HS-27A (cell line): ENCODE measurements around the gene BEAN1.

Source experiments
- DNase-seq: peaks from one replicate; pipeline ENCODE4 v3.0.0-alpha.2; 2012; ENCODE audit warnings: low read depth, missing footprints

The BEAN1 gene

DNA sequence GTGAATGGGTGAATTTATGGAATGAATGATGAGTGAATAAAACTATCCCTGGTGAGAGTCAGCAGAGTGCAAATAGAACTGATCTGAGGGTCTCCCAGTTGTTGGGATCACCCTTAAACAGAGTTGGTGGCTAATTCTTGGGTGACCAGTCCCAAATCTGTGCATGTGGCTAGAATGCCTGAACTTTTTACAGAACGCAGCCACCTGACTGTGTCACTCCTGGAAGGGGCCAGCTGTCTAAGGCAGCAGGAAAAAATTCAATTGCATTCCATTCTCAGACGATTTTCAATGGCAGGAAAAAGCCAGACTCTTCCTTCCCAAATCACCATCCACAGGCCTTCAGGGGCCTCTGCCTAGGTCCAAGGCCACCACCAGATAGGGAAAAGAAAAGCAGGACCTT, 43.5 kb downstream of the BEAN1 start:
- DNase-seq: no peak

DNA sequence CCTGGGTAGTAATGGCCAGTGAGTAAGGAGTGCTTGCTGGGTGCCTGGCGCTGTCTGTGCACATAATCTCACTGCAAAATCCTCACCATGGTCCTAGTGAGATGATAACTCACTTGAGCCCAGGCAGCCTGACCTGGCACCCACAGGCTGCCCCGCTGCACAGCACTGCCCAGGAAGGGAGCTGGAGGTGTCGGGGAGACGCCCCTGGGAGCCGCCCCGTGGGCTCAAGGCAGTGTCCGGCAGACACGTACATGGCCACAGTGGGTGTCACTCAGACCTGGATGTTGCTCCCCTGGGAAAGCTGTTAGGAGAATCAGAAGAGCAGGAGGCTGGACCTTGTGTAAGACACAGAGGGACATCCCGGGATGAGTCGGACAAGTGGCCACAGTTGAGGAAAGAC, 44.2 kb downstream of the BEAN1 start:
- no peak for DNase-seq

DNA sequence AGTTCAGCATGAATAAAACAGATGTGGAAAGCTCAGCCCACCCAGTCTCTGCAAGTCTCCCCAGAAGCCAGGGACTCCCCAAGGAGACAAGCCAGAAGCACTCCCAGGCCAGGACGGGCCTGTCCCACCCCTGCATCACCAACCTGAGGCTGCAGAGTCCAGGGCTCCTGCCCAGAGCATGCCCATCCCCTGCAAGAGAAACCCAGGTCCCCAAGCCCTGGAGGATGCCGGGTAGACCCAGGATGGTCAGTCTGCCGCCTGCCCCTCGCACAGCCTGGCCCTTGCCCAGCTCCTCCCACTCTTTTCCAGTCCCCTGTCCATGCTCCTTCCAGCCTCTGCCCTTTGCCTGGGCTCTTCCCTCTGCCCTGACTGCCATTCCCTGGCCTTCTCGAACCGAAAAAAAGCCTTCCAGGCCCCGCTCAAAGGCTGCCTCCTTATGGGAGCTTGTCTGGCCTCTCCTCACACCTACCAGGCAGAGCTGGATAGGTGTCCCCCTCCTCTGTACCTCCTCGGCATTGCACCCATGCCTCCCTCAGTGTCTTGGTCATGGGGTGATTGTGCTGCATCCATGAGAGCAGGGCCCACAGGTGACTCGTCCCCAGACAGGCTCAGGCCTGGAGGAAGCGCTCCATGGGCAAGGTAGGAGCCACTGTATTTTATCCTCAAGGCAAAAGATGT, 44.8 kb downstream of the BEAN1 start:
- no peak for DNase-seq

DNA sequence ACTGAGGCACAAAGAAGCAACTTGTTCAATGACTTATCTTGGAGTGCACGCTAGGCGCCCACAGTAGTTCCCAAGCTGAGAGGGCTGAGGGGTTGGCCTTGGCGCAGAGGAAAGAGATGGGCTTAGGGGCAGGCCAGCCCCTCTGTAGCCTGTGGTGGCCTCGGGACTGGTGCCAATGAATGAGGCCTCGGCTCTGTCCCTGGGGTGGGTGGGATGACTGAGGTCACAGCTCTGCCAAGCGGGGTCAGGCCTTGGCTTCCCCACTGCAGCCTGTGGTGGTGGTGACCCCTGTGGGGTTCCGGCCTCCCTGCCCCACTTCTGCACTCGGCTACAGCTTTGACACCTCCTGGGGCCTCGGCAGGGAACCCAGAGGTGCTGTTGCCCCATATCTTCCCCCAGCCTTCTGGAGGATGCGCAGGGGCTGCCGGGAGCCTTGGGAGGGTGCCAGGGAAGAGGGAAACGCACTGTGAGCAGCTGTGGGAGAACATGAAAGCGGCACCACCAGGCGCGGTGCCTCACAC, 46.0 kb downstream of the BEAN1 start:
- no peak for DNase-seq

DNA sequence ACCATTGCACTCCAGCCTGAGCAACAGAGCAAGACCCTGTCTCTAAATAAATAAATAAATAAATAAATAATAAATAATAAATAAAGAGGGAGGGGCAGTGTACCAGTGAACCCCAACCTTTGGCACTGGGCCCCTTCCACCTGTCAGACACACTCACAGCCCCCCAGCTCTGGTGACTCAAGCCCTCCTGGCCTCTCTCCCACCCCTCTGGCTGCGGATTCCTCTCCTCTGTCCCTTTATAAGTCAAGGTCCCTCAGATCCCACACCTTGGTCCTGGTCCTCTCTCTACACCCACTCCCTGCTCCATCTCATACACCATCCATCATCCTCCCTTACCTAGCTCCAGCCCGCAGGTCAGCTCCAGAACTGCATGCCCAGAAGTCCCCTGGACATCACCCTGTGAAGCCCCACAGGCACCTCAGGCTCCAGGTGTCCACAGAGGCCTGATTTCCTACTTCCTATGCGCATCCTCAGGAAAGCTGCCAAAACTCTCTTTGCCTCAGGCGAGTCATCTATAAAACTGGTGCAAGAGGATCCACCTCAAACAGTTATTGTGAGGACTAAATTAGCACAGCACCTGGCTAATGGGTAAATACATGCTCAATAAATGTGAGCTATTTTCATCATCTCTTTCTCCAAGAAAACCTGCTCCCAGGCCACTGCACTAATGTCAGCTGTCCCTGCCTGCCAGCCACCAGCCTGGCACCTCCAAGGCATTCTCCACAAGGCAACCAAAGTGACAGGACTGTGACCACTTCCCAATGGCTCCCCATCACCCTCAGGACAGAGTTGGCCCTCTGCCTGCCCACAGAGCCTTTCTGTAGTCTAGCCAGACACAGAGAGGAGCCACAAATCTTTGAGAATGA, 46.8 kb downstream of the BEAN1 start:
- DNase-seq: no peak

DNA sequence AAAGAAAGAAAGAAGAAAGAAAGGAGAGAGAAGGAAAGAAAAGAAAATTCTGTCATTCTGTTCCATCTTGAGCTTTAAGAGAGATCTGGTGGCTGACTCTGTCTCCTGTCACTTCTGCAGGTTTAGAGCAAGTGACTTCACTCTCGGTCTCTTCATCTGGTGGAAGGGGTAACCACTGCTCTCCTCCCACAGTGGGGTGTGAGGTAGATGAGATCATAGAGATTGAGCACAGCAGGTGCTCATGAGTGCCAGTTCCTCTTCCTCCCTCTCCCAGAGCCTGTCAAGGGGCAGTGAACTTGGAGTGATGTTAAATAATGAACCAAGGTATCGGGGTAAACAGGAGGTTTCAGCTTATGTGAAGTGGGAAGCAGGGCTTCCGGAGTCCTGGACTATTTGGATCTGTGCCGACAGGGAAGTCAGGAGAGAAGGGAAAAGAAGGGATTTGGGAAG, 47.7 kb downstream of the BEAN1 start:
- DNase-seq: no peak

DNA sequence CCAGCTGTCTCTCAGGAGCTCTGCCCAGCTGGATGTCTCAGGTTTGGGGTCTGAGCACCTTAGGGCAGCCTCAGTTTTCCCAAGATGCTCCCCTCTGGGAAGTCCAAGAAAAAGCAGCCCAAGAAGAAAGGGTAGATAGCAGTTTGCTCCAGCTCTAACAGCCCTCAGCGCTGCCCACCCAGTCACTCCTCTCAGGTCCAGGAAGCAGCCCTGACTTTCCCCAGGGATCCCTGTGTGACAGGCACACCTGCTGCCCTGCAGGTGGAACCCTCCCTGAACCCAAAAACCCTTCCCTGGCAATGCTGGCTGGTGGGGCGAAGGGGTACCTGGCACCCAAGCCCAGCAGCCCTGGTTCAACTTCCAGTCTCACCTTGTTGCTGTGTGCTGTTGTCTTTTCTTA, 48.1 kb downstream of the BEAN1 start:
- DNase-seq: no peak

DNA sequence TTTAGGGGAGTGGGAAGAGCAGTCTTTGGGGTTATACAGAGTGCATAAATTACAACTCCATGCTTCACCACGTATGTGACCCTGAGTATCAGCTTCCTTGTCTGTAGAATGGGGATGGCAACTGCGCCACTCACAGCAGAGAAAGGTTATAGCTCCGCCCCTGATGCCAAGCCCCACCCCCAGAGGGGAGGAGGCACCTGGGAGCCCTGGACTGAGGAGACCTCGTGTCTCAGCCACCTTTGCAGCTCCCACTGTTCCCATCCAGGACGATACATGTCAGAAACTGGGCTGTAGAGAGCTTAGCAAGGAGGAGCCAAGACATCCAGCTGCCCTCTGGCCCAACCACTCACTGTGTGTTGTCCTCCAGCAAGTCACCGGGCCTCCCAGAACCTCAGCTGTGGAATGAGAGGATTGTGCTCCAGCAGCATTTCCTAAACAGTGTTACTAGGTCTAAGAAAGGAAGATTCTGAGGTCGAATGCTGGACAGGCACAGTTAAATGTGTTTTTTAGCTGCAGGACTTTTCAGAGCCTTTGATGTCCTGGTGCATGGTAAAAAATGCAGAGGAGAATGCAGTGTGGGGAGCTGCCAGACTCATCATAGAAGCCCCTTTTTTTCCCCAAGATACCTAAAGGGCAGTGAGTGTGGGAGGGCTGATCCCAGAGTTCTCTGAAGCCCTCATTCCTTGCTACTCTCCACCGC, 49.4 kb downstream of the BEAN1 start:
- no peak for DNase-seq

DNA sequence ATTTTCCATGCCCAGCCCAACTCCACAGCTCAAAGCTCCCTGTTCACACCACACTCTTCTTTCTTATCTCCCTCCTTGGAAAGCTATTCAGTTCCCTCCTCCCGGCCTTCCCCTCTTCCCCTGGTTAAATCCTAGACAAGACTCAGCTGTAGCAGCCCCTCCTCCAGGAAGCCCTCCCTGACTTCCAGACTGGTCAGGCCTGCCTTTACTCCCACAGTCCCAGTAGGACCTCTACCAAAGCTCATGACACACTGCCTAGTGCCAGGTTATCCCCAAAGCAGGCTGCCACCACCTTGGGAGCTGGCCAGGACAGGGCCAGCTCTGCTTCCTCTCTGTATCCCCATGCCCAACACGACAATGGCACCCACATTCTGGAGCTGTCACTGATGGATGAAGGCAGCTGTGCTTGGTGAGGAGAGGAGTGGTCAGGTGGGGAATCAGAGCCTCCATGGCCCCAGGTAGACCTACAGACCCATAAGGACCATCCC, 50.0 kb downstream of the BEAN1 start:
- DNase-seq: no peak

DNA sequence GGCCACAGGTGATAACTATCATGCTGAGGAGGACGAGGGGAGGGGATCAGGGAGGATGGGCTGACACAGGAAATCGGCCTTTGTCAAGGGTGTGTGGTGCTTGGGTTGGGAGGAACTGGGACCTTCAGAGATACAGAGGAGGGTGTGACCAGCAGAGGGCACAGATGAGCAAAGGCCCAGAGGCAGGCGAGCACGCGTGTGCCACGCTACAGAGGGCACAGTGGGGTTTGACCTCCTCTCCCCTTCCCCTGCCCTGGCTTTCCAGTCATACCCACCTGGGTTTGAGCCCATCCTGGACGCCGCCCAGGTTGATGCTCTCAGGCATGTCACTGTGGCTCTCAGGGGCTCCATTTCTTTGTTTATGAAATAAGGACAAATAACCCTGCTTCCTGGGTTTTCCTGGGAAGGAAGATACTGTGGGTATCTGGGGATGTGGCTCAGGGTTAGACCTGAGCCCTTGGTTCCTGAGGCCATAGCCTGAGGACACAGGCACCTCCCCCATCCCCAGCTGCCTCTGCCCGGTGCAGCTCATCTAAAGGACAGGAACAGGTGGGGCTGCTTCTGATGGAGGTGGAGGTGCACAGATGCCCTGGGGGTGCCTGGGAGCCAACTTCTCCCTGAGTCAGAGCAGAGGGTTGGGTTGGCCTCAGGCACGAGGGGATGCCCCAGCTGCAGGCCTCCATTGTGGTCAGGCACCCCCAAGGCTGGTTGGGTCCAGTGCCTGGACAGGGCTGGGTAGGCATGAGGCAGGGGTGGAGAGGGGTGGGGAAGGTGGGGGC, 51.8 kb downstream of the BEAN1 start:
- peak; percentile 31 for DNase-seq

DNA sequence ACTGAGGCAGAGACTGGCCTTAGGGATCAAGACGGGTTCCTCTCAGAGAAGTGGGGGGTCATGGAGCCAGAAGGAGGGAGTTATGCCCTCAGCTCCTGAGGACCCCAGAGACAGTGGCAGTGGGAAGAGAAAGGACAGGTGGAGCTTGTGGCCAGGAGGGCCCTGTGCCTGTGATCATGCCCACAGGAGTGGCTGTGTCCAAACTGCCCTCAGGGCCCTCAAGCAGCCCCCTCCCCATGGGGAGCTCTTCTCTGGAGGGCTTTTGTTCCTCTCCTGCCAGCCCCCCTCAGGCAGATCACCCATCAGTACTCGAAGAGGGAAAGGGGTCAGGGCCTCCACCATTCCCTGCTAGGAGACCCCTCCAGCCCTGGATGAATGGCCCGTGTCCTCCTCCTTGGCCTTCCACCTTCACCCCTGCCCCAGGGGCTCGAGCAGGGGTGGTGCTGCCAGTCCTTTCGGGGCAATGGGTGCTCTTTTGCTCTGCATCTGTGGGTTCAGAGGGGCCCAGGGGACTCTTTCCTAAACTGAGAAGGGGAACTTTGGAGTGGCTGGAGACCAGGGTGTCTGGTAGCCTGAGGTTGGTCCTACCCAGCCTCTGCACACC, 52.7 kb downstream of the BEAN1 start:
- no peak for DNase-seq

DNA sequence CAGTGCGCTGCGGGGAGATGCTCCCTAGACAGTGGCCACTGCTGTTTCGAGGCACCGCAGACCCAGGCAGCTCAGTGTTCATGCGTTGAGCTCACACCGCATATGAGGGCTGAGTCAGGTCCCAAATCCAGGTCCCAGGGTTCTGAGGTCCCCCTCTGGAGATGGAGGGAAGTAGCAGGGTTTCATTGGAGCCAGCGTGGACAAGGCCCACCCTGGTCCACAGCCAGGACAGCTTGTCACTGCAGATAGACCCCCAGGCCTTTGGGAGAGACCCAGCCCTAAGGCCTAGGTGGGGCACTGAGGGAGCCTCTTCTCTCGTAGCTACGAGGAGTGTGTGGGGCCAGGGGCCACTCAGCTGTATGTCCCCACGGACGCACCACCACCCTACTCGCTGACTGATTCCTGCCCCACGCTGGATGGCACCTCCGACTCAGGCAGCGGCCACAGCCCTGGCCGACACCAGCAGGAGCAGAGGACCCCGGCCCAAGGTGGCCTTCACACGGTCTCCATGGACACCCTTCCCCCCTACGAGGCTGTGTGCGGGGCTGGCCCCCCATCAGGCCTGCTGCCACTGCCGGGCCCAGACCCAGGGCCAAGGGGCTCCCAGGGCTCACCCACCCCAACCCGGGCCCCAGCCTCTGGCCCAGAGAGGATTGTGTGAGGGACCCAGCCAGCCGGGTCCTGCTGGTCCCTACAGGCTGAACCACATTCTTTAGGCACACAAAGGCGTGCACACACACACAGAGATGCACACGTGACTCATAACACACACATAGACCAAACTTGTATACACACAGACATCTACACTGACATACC, 53.4 kb downstream of the BEAN1 start:
- no peak for DNase-seq

DNA sequence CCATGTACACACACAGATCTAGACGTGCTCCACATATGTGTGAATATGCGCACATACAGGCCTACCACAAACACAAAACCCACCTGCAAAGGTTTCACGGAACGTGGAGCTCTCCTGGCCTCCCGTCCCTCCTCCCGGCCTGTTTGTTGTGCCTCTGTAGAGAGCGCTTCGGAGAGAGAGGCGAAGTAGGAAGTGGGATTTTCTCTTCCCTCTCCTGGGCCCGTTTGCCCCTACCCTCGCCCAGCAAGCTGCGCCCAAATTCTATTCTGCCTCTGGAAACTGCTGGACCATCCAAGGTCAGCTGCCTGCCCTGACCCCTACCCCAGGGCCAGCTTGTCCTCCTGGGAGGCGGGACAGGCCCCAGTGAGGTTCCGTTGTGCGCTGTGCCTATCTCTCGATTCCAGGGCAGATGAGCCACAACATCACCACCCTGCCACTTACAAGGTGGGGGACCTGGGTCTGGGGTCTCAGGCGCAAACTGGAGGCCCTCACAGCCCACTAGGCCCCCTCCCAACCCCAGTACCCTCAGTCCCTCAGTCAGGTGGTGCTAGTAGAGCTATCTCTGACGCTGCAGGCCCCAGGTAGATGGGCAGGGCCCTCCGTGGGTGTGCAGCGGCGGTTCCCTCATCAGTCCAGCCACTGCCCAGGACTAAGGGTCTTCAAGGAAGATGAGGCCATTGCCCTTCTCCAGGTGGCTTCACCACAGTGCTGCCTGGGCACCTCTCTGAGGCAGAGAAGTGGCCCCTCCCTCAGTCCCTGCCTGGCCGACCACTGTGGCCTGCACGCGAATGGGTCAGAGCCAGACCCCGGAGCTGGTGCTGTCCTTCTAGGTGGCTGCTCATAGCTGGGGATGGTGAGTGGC, 54.2 kb downstream of the BEAN1 start:
- no peak for DNase-seq

DNA sequence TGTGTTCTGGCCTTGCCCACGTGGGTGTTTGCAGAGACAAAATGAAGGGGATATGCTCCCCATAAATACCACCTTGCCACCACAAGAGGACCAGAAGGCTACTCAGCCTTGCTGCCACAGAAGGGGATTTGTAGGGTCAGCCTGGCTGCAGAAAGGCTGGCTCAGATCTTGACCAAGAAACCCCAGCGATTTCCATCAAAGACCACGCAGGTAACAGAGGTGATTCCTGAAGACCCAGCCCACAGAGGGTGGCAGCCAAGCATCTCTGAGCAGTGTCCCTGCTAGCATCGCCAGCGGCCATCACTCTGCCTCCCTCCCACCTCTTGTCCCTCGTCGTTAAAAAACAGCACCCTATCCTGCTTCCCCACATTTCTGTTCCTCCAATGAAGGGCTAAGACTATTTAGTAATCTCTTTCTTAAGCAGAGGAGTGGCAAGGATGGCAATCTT, 54.9 kb downstream of the BEAN1 start:
- no peak for DNase-seq

DNA sequence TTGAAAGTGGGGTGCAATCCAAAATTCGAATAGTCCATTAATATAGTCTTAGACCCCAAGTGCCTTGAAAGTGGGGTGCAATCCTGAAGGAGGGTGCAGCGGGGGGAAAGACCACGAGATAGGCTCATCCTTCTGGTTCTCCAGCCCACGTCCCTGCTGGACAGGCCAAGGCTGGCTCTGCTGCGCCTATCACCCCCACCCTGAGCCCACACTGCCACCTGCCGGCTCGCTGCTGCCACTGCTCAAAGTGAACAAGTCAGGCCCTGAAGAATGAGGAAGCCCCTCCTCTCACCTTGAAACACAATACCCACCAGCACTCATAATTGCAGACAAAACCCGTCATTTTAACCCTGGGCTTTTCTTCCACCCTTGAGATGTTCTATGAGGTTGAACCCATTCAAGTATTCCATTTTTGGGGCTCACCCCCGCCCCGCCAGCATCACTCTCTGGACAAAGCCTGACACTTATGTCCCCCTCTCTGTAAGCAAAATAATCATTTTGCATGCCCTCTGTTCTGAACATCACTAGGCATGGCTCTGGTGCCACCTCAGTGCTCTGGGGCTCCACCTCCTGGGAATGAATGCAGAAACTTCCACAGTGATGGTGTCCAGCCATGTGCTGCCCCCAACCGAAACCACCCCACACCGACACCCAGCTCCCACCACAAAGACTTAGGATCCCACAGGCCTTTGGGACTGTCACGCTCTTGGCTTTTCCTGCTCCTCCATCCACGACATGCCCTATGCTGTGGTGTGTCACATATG, 56.8 kb downstream of the BEAN1 start:
- DNase-seq: peak; percentile 29

DNA sequence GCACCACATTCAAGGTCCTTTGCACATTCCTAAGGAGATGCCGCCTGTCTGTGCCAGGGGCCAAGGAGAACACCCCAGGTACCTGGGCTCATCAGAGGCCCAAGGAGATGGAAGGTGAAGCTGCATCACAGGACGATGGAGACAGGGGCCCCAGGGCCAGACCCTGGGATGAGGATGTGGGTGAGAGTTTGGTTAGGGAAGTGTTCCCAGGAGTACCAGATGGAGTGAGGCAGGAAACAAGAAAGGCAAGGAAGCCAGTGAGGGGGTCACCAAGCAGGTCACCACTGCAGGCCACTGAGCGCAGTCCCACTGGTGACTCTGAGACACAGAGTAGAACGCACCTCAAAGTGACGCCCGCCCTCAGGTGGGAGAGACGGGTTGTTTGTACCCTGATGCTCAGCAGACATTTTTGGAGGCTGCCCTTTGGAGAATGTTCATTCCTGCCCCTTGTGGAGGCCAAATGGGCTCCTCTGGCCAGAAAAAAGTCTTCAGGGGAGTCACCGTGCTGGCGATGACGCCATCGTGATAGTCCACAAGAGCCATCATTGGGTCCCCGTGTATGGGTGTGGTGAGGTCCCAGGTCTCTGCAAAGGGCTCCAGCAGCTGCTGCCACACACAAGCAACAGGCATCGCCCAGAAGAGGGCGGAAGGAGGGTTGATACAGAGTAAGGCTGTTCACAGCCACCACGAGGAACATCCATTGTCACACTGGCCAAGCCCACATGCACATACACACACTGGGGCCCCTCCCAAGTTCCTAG, 57.5 kb downstream of the BEAN1 start:
- DNase-seq: no peak

DNA sequence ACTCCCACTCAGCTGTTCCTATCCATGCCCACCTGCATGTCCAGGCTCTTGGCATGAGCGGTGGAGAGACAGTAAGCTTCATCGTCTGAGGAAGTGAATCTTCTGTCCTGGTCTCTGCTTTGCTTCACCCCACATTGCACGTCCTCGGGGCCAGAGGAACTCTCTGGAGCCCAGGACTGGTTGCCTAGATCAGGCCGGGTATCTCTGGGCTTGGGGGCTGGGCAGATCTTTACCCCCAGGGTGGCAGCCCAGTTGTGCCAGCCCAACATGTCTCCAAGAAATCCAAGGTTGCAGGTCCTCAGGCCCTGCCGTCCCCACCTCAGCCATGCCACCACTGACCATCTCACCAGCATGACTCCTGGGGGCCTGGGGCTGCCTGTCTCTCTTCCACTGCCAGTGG, 58.3 kb downstream of the BEAN1 start:
- DNase-seq: no peak
